ENCODE measurements around the gene CIAO3.

DNA sequence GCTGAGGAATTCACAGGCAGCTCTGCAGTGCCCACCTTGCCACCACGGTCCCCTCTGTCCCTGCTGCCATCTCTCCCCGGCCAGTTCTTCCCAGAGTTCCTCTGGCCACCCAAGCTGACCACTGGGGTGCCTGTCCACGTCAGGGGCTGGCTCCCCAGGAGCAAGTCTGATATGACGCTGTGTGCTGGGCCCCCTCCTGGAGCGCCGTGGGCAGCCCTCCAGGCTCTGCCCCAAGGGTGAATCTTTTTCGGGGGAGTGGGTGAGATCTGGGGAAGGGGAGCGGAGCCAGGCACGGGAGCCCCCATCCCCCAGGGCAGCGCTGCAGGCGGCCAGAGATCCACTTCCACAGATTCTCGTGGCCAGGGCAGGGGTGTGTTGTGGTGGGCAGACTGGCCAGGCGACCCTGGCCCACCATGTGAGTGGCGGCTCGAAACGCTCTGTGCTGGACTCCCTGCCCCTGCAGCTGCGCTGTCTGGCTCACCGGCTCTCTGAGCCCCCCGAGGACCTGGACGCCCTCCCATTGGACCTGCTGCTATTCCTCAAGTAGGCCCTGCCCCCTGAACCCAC is 23.5 kb upstream of the CIAO3 start:
- TF ChIP-seq, protein P1, sequence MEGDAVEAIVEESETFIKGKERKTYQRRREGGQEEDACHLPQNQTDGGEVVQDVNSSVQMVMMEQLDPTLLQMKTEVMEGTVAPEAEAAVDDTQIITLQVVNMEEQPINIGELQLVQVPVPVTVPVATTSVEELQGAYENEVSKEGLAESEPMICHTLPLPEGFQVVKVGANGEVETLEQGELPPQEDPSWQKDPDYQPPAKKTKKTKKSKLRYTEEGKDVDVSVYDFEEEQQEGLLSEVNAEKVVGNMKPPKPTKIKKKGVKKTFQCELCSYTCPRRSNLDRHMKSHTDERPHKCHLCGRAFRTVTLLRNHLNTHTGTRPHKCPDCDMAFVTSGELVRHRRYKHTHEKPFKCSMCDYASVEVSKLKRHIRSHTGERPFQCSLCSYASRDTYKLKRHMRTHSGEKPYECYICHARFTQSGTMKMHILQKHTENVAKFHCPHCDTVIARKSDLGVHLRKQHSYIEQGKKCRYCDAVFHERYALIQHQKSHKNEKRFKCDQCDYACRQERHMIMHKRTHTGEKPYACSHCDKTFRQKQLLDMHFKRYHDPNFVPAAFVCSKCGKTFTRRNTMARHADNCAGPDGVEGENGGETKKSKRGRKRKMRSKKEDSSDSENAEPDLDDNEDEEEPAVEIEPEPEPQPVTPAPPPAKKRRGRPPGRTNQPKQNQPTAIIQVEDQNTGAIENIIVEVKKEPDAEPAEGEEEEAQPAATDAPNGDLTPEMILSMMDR (IDR thresholded peaks at IDR 0.05): no peak
- TF ChIP-seq POLR2A (IDR thresholded peaks at IDR 0.05): no peak
